Occipital lobe (tissue), 2 donors: ENCODE measurements around the gene MCOLN1. TPM values are rescaled to one million over a fixed set of nuclear protein-coding genes. Genes with fewer than 3 reads are reported as not detected.

Experiments used
- DNase-seq: peaks from one replicate; lab custom pipeline; 2025; lab: John Stamatoyannopoulos, UW
- total RNA-seq: library from RNA; depleted of rRNA; stranded (reverse); fragments of >200 nt; gene quantifications from one replicate; pipeline ENCODE4 v1.2.3, GENCODE V29; 2014

MCOLN1 gene
- total RNA-seq, 1 donor from 2014 or later, result 9.8 TPM

DNA sequence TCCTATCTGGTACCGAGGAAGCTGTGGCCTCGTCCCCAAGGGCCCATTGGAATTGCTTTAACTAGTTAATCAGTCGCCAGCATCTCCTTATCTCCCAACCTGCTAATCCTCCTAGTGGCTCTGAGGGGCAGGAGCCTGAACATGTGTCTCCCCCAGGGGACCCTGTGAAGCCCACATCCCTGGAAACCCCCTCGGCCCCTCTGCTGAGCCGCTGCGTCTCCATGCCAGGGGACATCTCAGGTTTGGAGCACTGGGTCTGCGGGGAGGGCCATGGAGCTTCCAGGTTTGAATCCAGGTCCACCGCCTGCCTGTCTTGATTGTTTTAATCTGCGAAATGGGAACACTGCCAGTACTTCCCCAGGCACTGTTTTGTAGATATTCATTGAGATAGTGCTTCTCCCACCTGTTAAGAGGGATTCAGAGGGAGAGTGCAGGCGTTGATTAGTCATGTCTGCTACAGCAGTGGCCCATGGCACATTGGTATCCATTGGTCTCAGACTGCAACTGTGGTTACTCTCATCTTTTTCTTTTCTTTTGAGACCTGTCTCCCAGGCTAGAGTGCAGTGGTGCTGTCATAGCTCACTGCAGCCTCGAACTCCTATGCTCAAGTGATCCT is 19.5 kb downstream of the MCOLN1 start:
- DNase-seq, result no peak

DNA sequence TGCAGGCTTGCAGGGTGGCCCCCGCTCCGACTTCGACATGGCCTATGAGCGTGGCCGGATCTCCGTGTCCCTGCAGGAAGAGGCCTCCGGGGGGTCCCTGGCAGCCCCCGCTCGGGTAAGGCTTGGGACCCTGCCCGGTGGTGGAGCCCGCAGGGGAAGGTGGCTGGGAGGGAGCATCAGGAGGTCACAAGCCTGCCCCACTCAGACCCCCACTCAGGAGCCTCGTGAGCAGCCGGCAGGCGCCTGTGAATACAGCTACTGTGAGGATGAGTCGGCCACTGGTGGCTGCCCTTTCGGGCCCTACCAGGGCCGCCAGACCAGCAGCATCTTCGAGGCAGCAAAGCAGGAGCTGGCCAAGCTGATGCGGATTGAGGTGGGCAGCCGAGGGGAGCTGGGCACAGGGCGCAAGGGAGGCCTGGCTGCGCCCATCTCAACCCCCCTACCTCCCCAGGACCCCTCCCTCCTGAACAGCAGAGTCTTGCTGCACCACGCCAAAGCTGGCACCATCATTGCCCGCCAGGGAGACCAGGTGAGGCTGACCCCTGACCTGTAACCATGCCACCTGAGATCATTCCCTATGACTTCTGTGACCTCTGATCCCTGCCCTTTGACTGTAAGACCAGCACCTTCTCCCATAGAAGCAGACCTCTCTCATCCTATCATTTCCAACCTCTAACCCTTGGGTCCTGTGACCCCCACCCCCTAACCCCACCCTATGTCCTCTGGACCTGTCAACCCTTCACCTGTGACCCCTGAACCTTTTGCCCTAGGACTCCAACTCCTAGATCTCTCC is 20.3 kb downstream of the MCOLN1 start:
- no peak for DNase-seq

DNA sequence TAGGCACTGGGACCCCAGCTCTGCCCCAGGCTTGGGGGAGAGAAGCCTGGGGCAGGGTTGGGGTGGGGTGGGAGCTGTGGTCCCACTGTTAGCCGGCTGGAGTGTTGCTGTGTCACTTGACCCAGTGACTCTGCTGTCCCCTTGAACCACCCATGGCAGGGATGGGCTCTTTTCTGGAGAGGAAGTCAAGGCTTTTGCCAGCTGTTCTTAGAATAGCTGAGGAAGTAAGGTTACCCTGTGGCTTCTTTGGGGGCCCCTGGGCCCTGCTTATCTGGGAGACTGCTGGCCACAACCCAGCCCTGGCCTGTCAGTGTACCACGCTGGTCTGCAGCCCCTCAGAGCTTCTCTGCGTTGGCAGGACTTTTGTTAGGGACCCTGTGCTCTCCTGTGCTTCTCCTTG is 22.2 kb downstream of the MCOLN1 start:
- no peak for DNase-seq

DNA sequence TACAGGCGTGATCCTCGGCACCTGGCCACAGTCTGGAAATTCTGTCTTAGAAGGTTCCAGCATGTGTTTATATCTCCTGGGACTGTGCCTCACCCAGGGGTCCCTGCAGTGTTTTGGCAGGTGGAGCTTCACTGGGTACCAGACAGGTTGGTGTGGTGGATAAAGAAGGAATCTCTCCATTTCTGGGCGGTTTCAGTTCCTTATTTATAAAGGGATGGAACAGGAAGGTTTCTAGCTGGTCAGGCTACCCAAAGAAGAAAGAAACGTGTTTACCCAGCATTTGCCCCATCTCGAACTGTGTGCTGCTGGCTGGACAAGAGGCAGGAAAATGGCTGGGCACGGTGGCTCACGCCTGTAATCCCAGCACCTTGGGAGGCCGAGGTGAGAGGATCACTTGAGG is 22.9 kb downstream of the MCOLN1 start:
- no peak for DNase-seq

DNA sequence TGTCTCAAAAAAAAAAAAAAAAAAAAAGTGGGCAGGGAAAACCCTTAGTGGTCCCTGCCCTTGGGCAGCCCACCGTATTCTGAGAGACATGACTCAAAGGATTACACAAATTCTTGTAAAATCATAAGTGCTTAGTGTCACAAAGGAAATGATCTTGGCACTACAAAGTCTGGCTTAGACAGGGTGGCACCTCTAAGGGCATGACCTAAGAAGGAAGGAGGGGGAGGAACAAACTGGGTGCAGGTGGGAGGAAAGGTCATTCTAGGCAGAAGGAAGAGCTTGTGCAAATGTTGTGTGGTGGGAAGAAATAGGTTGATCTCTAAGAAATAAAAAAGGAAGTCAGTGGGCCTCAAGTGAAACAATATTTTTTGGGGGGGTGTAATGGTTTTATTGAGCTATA is 23.5 kb downstream of the MCOLN1 start:
- DNase-seq, result no peak

DNA sequence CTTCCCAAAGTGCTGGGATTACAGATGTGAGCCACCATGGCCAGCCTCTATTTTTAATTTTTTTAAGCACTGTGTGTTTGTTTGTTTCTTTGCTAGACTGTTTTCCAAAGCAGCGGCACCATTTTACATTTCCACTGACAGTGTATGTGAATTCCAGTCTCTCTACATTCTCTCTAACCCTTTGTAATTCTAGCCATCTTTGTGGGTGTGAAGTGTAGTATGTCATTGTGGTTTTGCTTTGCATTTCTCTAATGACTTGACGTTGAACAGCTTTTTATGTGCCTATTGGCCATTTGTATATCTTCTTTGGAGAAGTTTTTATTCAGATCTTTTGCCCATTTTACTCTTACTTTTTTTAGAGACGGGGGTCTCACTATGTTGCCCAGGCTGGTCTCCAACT is 24.7 kb downstream of the MCOLN1 start:
- DNase-seq, result no peak

DNA sequence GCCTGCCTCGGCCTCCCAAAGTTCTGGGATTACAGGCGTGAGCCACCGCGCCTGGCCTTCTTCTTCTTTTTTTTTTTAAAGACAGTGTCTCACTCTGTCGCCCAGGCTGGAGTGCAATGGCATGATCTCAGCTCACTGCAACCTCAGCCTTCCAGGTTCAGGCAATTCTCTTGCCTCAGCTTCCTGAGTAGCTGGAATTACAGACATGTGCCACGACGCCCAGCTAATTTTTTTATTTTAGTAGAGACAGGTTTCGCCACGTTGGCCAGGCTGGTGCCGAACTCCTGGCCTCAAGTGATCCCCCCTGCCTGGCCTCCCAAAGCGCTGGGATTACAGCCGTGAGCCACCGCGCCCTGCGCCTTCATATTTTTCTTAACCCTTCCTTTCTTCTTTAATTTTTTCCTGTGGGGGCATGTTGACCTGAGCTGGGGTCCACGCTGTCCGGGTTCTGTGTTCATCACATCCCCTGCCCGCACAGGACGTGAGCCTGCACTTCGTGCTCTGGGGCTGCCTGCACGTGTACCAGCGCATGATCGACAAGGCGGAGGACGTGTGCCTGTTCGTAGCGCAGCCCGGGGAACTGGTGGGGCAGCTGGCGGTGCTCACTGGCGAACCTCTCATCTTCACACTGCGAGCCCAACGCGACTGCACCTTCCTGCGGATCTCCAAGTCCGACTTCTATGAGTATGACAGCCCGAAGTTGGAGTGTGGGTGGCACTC is 27.2 kb downstream of the MCOLN1 start:
- no peak for DNase-seq

DNA sequence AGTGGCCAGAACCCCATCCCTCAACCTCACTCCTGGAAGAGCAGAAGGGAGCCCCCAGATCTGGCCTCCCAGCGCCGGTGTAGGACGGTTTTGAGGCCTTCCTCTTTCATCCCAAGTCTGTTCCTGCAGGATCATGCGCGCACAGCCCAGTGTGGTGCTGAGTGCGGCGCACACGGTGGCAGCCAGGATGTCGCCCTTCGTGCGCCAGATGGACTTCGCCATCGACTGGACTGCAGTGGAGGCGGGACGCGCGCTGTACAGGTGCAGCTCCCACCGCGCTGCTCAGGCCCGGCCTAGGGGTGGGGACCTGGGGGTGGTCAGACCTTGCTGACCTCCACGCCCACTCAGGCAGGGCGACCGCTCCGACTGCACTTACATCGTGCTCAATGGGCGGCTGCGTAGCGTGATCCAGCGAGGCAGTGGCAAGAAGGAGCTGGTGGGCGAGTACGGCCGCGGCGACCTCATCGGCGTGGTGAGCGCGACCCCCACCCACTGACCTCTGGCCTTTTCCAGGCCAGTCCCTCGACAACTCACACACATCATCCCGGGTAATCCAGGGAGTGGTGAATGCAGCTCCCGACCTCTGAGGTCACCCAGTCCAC is 27.8 kb downstream of the MCOLN1 start:
- no peak for DNase-seq

DNA sequence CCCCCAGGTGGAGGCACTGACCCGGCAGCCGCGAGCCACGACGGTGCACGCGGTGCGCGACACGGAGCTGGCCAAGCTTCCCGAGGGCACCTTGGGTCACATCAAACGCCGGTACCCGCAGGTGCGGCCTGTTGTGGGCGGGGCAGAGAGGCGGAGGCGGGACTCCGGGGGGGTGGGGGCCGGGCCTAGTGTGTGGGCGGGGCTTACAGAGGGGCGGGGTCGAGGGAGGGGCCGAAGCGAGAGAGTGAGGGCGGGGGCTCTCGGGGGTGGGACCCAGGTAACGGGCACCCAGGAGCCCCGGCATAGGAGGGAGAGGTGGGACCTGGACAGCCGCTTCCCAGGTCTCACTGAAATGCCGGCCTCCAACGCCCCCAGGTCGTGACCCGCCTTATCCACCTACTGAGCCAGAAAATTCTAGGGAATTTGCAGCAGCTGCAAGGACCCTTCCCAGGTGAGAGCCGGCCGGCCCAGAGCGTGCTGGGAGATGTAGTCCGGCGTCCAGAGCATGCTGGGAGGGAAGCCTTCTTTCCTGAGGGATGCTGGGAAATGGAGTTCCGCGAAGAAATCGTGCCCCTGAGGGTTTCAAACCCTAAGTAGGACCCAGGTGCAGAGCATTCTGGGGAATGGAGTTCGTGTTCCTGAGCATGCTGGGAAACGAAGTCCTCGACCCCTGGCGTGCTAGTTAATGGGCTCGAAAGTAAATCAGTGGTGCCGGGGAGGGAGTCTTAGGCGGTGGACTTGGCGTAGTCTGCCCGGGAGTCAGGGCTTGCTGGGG is 28.8 kb downstream of the MCOLN1 start:
- DNase-seq, result peak; percentile 82

DNA sequence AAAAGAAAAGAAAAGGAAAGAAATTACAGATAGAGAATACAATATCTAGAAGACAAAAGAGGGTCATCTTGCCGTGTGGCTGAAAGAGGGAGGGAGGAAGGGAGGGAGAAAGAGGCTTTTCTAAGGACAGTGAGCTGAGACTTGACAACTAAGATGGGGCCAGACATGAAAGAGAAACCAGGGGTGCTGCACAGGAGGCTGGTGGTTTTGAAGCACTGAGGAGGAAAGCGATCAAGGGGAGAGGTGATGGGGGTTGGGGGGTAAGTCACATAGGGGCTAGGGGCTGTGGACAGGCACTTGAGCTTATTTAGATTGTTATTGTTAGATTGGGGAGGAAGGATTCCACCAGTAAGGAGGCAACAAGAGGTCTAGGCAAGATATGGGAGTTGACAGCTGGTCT is 30.4 kb downstream of the MCOLN1 start:
- no peak for DNase-seq

DNA sequence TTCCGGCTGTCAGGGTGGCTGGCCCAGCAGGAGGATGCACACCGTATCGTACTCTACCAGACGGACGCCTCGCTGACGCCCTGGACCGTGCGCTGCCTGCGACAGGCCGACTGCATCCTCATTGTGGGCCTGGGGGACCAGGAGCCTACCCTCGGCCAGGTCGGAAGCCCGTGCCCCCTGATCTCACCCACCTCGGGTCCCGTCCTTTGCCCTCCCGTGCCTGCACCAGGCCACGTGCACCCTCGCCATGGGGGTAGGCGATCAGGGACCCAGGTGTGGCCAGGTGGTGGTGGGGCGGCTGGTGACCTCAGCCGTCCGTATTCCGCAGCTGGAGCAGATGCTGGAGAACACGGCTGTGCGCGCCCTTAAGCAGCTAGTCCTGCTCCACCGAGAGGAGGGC is 32.1 kb downstream of the MCOLN1 start:
- DNase-seq, result no peak

DNA sequence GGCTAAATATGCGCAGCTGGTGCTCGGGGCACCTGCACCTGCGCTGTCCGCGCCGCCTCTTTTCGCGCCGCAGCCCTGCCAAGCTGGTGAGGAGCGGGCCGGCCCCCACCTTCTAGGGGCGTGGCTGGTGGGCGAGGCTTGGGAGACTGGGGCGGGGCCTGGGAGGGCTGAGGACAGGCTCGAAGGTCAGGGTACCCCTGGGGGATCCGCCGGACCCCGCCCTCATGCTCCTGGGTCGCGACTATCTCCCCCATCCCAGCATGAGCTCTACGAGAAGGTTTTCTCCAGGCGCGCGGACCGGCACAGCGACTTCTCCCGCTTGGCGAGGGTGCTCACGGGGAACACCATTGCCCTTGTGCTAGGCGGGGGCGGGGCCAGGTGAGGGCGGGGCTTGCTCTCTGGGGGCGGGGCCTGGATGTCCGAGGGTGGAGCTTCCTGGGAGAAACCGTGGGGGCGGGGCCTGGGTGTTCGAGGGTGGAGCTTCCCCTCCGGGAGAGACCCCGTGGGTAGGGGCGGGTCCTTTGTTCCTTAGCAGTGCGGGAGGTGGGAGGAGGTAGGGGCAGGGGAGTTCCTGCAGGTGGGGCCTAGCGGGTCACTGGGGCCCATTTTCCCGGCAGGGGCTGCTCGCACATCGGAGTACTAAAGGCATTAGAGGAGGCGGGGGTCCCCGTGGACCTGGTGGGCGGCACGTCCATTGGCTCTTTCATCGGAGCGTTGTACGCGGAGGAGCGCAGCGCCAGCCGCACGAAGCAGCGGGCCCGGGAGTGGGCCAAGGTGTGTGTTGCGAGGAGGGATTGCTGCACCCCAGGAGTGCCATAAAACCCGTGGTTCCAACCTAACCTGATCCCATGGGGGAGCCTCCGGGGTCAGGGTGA is 32.8 kb downstream of the MCOLN1 start:
- no peak for DNase-seq

DNA sequence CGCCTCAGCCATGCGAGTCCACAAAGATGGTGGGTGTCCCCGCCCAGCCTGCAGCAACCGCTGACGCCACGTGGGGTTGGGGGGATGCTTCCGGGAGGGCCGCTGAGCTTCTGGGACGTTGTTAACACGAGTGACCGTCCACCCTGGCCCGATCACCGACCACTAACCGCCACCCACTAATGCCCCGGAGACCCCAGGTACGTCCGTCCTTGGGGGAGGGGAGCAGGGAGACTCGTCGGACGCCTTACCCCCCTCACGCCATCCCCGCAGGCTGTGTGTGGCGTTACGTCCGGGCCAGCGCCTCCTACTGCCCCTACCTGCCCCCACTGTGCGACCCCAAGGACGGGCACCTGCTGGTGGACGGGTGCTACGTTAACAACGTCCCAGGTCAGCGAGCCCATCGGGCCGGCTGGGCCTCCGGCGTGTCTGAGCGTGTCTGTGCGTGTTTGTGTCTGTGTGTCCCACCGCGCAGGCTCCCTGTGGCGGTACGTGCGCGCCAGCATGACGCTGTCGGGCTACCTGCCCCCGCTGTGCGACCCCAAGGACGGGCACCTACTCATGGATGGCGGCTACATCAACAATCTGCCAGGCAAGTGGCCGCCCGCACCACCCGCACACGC is 34.4 kb downstream of the MCOLN1 start:
- DNase-seq, result no peak

DNA sequence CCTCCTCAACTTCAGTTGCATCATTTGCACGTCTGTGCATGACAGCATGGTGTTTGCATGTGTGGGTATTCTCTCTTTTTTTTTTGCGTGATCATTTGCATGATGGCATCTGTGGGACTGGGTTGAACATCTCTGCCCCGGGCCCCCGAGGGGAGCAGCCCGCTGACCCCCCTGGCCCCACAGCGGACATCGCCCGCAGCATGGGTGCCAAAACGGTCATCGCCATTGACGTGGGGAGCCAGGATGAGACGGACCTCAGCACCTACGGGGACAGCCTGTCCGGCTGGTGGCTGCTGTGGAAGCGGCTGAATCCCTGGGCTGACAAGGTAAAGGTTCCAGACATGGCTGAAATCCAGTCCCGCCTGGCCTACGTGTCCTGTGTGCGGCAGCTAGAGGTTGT is 36.2 kb downstream of the MCOLN1 start:
- DNase-seq, result no peak

DNA sequence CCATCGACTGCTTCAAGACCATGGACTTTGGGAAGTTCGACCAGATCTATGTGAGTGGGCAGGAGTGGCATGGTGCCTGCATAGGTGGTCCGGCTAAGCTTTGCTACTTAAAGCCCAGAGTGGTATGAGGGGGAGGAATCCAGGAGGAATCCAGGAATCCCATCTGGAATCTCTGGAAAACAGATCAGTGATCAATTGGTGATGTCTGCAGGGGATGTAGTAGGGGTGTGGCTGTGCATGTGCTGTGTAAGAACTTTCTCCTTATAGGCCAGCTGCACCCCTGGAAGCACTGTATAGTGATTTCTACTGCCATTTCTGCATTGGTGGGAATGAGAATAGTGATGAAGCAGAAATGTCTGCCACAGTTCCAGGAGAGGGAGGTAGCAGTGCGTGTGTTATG is 36.7 kb downstream of the MCOLN1 start:
- no peak for DNase-seq

DNA sequence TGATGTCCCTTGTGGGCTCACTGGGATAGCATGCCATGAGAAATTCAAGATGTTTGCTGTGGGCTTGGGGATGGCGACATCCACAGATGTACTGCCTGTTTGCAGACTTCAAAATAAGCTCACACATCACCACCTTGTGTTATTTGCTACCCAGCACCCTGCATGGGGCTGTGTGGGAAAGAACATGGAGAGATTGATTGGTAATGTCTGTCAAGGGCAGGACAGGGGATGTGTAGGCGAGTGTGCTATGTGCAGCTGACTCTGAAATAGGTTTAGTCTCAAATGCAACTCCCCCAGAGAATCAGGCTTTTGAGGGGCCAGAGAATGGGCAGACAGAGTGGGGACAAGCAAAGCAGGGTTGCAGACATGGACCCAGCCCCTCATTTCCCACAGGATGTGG is 37.8 kb downstream of the MCOLN1 start:
- no peak for DNase-seq

DNA sequence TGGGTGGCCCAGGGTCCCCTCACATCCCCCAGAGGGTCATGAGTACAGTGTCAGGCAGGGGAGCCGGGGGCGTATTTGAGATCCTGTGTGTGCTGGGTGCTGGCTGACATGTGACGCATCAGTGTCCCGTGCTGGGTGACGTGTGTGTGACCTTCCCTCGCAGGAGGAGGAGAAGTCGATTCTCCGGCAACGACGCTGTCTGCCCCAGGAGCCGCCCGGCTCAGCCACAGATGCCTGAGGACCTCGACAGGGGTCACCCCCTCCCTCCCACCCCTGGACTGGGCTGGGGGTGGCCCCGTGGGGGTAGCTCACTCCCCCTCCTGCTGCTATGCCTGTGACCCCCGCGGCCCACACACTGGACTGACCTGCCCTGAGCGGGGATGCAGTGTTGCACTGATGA is 38.9 kb downstream of the MCOLN1 start:
- DNase-seq, result no peak

DNA sequence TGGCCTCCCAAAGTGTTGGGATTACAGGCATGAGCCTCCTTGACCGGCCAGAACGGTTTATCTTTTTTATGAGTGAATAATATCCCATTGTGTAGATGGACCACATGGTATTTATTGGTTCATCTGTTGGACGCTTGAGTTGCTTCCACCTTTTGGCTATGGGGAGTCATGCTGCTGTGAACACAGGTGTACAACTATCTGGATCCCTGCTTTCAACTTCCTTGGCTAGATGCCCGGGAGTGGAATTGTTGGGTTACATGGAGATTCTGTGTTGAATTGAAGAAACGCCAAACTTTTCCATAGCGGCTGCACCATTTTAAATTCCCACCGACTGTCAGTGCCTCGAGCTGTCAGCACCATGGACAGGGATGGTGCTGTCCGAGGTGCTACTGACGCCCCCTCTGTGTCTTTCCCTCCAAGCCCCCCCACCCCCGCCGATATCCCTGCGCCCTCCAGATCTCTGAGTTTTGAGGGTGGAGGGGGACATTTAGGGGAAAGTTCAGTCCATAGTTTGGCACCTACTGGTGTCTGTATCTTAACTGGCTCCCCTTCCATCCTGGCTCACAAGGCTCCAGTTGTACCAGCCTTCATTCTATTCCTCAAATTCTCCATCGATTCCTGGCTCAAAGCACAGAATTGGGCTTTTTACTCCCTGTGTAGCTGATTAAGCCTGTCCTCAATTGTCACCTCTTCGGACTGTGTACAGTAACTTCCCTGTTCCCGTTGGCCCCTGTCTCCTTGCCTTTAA is 40.4 kb downstream of the MCOLN1 start:
- no peak for DNase-seq

DNA sequence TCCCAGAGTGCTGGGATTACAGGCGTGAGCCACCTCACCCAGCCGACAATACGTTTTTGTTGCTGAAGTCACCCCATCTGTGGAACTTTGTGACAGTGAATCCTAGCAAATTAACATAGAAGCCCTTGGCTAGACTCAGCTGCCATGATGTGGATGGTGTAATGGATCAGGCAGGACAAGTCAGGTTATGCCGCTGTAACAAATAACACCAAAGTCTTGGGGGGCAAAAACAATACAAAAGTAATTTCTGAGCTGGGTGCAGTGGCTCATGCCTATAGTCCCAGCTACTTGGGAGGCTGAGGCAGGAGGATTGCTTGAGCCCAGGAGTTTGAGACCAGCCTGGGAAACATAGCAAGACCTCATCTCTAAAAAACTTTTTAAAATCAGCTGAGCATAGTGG is 42.4 kb downstream of the MCOLN1 start:
- DNase-seq, result no peak
